Caco-2 (cell line): Measurements from ENCODE around the gene IL12RB2. TPM values are rescaled to one million over a fixed set of nuclear protein-coding genes. Genes with fewer than 3 reads are reported as not detected.

ENCODE experiments used
- BruUV-seq: library from RNA; stranded (reverse); fragments of 400-500 nt; replicated peaks from 2 replicates; lab custom pipeline; 2021; lab: Mats Ljungman, UMichigan
- CTCF ChIA-PET: fragments of 300-600 bp; sonication (Branson Sonifier 250); formaldehyde crosslinking; loops from one replicate; lab custom pipeline; 2022; ENCODE audit warnings: antibody characterized with exemption; lab: Charles Lee
- POLR2A ChIA-PET: fragments of 300-600 bp; sonication (Branson Sonifier 250); formaldehyde crosslinking; loops from one replicate; lab custom pipeline; 2022; ENCODE audit warnings: antibody characterized with exemption; lab: Charles Lee
- DNase-seq, 2 experiments: peaks; one replicate each; pipeline versions ENCODE4 v3.0.0 to v3.0.0-alpha.2; 2020 to 2022
- H3K27me3 ChIP-seq: replicated peaks from 2 replicates; pipeline ENCODE4 v1.6.0; 2011; ENCODE audit warnings: low read length; ENCODE audit not compliant: control insufficient read depth, insufficient read depth
- H3K36me3 ChIP-seq: 2 replicates; pipeline ENCODE4 v1.5.1; 2011; ENCODE audit warnings: low read length; ENCODE audit not compliant: control insufficient read depth, insufficient read depth
- H3K4me1 ChIP-seq: fragments of 250-450 bp; sonication (Bioruptor Pico); 2 replicates; pipeline ENCODE4 v1.5.1; 2020; ENCODE audit warnings: mild to moderate bottlenecking
- H3K4me3 ChIP-seq: 2 replicates; pipeline ENCODE4 v1.5.1; 2011; ENCODE audit warnings: low read depth, mild to moderate bottlenecking, control low read depth, low read length
- H3K9me3 ChIP-seq: fragments of 250-450 bp; sonication (Bioruptor Pico); 2 replicates; pipeline ENCODE4 v1.5.1; 2020; ENCODE audit warnings: mild to moderate bottlenecking, moderate library complexity
- H3K27ac Mint-ChIP-seq: one replicate; pipeline ENCODE4 v1.8.0; 2022; ENCODE audit warnings: mixed read lengths; ENCODE audit not compliant: unreplicated experiment
- H3K27me3 Mint-ChIP-seq: one replicate; pipeline ENCODE4 v1.8.0; 2022; ENCODE audit warnings: mixed read lengths; ENCODE audit not compliant: insufficient read depth, unreplicated experiment
- H3K36me3 Mint-ChIP-seq: one replicate; pipeline ENCODE4 v1.8.0; 2022; ENCODE audit warnings: mild to moderate bottlenecking, mixed read lengths; ENCODE audit not compliant: insufficient read depth, unreplicated experiment
- H3K4me1 Mint-ChIP-seq: one replicate; pipeline ENCODE4 v1.8.0; 2022; ENCODE audit warnings: low read depth, mixed read lengths; ENCODE audit not compliant: unreplicated experiment
- H3K4me3 Mint-ChIP-seq: one replicate; pipeline ENCODE4 v1.8.0; 2022; ENCODE audit warnings: mild to moderate bottlenecking, moderate library complexity, mixed read lengths; ENCODE audit not compliant: unreplicated experiment
- H3K9me3 Mint-ChIP-seq: one replicate; pipeline ENCODE4 v1.8.0; 2022; ENCODE audit warnings: mixed read lengths; ENCODE audit not compliant: unreplicated experiment
- CTCF ChIP-seq, 2 experiments: fragments of 200-600 bp in 1 of 2; IDR thresholded peaks; 1 replicate in 1 of 2; 2 replicates in 1 of 2; pipeline versions ENCODE4 v1.5.1 to v1.8.0; 2011 to 2022; ENCODE audit warnings: antibody characterized with exemption in 1 of 2, control low read depth in 1 of 2, inconsistent platforms in 1 of 2, low read depth in 1 of 2, low read length in 1 of 2, mild to moderate bottlenecking in 1 of 2, moderate library complexity in 1 of 2; ENCODE audit not compliant: insufficient read depth in 1 of 2, severe bottlenecking in 1 of 2, unreplicated experiment in 1 of 2
- intact Hi-C: fragments of 100-400 bp; cut with micrococcal nuclease; formaldehyde crosslinking; loops from one replicate; pipeline ENCODE4 v1.10.0; 2022; ENCODE audit not compliant: unreplicated experiment
- total RNA-seq: library from RNA; stranded (reverse); gene quantifications from 2 replicates; pipeline ENCODE4 v1.2.3, GENCODE V29; 2022

IL12RB2 gene
- total RNA-seq, 1 experiment from 2014 or later, result 0.54 TPM

GRCh38 chr1:67327864-67328466, 20.3 kb downstream of the IL12RB2 start:
- no peak overlapping the region for H3K27ac Mint-ChIP-seq
- no TSS peak for BruUV-seq
- CTCF ChIA-PET, result no interaction called here

GRCh38 chr1:67332653-67333529, 25.2 kb downstream of the IL12RB2 start:
- H3K4me3 Mint-ChIP-seq, result no peak overlapping the region
- H3K27ac Mint-ChIP-seq, result no peak overlapping the region
- Histone ChIP-seq H3K4me3 (no peak overlapping the region), H3K4me1 (no peaks in the 10 kb centered on the region), H3K36me3 (no peaks in the 10 kb centered on the region), H3K27me3 (no peaks in the 10 kb centered on the region), H3K9me3 (no peaks in the 10 kb centered on the region)
- POLR2A ChIA-PET, result no interaction called here
- H3K36me3 Mint-ChIP-seq, result no peaks in the 10 kb centered on the region
- no TSS peak for BruUV-seq
- H3K9me3 Mint-ChIP-seq, result no peaks in the 10 kb centered on the region
- CTCF ChIA-PET, result interaction anchor here (0.6 kb wide), 1 partner anchor 12 kb away, joined by 3 read pairs; no protein-coding TSS in a partner anchor
- no peak for DNase-seq
- intact Hi-C loops, result no loop called here
- no peaks in the 10 kb centered on the region for H3K4me1 Mint-ChIP-seq
- no peak for TF ChIP-seq CTCF (IDR thresholded peaks at IDR 0.05; ENCODE audit: insufficient read depth in 1 of 2, low read depth in 1 of 2, low read length in 1 of 2, severe bottlenecking in 1 of 2, unreplicated experiment in 1 of 2)
- H3K27me3 Mint-ChIP-seq, result no peaks in the 10 kb centered on the region

More at GRCh38 chr1:67327864-67328466, 20.3 kb downstream of the IL12RB2 start:
- H3K4me3 ChIP-seq, result no peak overlapping the region
- H3K27me3 ChIP-seq, result no peaks in the 10 kb centered on the region
- intact Hi-C loops, result no loop called here
- Mint-ChIP-seq H3K36me3 (no peaks in the 10 kb centered on the region), H3K4me1 (no peaks in the 10 kb centered on the region), H3K4me3 (no peak overlapping the region), H3K9me3 (no peaks in the 10 kb centered on the region), H3K27me3 (no peaks in the 10 kb centered on the region)
- H3K4me1 ChIP-seq, result no peaks in the 10 kb centered on the region
- H3K9me3 ChIP-seq, result no peaks in the 10 kb centered on the region
- no peak for DNase-seq
- H3K36me3 ChIP-seq, result no peaks in the 10 kb centered on the region
- POLR2A ChIA-PET, result no interaction called here
- no peak for TF ChIP-seq CTCF (IDR thresholded peaks at IDR 0.05; ENCODE audit: insufficient read depth in 1 of 2, low read depth in 1 of 2, low read length in 1 of 2, severe bottlenecking in 1 of 2, unreplicated experiment in 1 of 2)

GRCh38 chr1:67333603-67334002, 25.9 kb downstream of the IL12RB2 start:
- no TSS peak for BruUV-seq
- Mint-ChIP-seq H3K27ac (no peak overlapping the region), H3K27me3 (no peaks in the 10 kb centered on the region), H3K9me3 (no peaks in the 10 kb centered on the region), H3K4me1 (no peaks in the 10 kb centered on the region), H3K36me3 (no peaks in the 10 kb centered on the region), H3K4me3 (no peak overlapping the region)
- Histone ChIP-seq H3K4me1 (no peaks in the 10 kb centered on the region), H3K4me3 (no peak overlapping the region), H3K27me3 (no peaks in the 10 kb centered on the region), H3K36me3 (no peaks in the 10 kb centered on the region), H3K9me3 (no peaks in the 10 kb centered on the region)
- no peak for TF ChIP-seq CTCF (IDR thresholded peaks at IDR 0.05; ENCODE audit: insufficient read depth in 1 of 2, low read depth in 1 of 2, low read length in 1 of 2, severe bottlenecking in 1 of 2, unreplicated experiment in 1 of 2)
- POLR2A ChIA-PET, result no interaction called here
- intact Hi-C loops, result no loop called here
- no peak for DNase-seq
- CTCF ChIA-PET, result interaction anchor here (0.6 kb wide), 1 partner anchor 11 kb away, joined by 3 read pairs; no protein-coding TSS in a partner anchor
